ENCODE results near the gene CTH.

DNA sequence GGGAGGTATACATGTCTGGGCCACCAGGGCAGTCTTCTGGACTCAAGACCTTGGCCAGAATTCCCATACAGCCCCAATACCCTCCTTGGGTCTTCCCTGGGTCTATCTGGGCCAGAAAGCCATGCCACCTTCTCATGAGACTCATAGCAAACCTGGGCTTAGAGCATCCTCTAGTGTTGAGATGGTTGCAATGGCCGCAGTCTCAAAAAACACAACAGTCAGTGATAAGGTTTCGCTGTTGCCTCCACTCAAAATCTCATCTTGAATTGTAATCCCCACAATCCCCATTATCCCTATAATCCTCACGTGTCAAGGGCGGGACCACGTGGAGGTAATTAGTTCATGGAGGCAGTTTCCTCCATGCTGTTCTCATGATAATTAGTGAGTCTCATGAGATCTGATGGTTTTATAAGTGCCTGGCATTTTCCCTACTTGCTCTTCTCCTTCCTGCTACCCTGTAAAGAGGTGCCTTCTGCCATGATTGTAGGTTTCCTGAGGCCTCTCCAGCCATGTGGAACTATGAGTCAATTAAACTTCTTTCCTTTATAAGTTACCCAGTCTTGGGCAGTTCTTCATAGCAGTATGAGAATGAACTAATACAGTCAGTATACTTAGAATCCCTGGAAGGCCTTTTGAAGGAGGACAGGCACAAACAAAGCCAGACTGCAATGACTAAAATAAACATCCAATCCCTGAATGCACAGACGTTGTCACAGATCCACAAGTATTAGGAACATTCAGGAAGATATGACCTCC lies 77.0 kb downstream of the CTH start:
- TF ChIP-seq, protein P1, sequence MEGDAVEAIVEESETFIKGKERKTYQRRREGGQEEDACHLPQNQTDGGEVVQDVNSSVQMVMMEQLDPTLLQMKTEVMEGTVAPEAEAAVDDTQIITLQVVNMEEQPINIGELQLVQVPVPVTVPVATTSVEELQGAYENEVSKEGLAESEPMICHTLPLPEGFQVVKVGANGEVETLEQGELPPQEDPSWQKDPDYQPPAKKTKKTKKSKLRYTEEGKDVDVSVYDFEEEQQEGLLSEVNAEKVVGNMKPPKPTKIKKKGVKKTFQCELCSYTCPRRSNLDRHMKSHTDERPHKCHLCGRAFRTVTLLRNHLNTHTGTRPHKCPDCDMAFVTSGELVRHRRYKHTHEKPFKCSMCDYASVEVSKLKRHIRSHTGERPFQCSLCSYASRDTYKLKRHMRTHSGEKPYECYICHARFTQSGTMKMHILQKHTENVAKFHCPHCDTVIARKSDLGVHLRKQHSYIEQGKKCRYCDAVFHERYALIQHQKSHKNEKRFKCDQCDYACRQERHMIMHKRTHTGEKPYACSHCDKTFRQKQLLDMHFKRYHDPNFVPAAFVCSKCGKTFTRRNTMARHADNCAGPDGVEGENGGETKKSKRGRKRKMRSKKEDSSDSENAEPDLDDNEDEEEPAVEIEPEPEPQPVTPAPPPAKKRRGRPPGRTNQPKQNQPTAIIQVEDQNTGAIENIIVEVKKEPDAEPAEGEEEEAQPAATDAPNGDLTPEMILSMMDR (IDR thresholded peaks at IDR 0.05 in 4 of 5, conservative IDR thresholded peaks at IDR 0.05 in 1 of 5) = peak in 3 of 5 experiments; percentile 11 to 34 (median 26)
- no peak for TF ChIP-seq POLR2A (IDR thresholded peaks at IDR 0.05)

All from gastrocnemius medialis (tissue), 4 donors.